CD4-positive, alpha-beta memory T cell (primary cell): ENCODE data around the gene PFN3. TPM values are rescaled to one million over a fixed set of nuclear protein-coding genes. Genes with fewer than 3 reads are reported as not detected.

ENCODE experiments used
- CTCF ChIA-PET: fragments of 350-600 bp; sonication (Branson Sonifier 250); formaldehyde crosslinking; loops from one replicate; lab custom pipeline; 2021; ENCODE audit warnings: inconsistent platforms; ENCODE audit not compliant: partially characterized antibody; lab: Charles Lee
- POLR2A ChIA-PET: fragments of 350-600 bp; sonication (Branson Sonifier 250); formaldehyde crosslinking; loops from one replicate; lab custom pipeline; 2021; ENCODE audit not compliant: partially characterized antibody; lab: Charles Lee
- DNase-seq, 5 donors: peaks; one replicate each; pipeline versions ENCODE4 v3.0.0 to v3.0.0-alpha.2; 2020 to 2022; ENCODE audit warnings: mixed read lengths in 1 of 5
- H3K27ac ChIP-seq: one replicate; pipeline ENCODE4 v1.7.0; 2013; ENCODE audit warnings: low read depth, low read length
- H3K27me3 ChIP-seq: 2 replicates; pipeline ENCODE4 v1.7.0; 2013; ENCODE audit warnings: mild to moderate bottlenecking, low read length, moderate library complexity; ENCODE audit not compliant: insufficient read depth
- H3K36me3 ChIP-seq: 2 replicates; pipeline ENCODE4 v1.7.0; 2013; ENCODE audit warnings: mild to moderate bottlenecking, low read length, moderate library complexity; ENCODE audit not compliant: insufficient read depth
- H3K4me1 ChIP-seq: 2 replicates; pipeline ENCODE4 v1.7.0; 2013; ENCODE audit warnings: mild to moderate bottlenecking, low read length, moderate library complexity; ENCODE audit not compliant: insufficient read depth
- H3K4me3 ChIP-seq, 2 donors: one replicate each; pipeline ENCODE4 v1.7.0; 2013; ENCODE audit warnings: low read length in 2 of 2, mild to moderate bottlenecking in 1 of 2
- H3K9me3 ChIP-seq, 2 donors: one replicate each; pipeline ENCODE4 v1.7.0; 2013; ENCODE audit warnings: low read length in 2 of 2, control low read depth in 1 of 2; ENCODE audit not compliant: control insufficient read depth in 1 of 2
- H3K27ac Mint-ChIP-seq, 7 donors: one replicate each; pipeline ENCODE4 v1.8.0; 2020 to 2021; ENCODE audit warnings: mixed read lengths in 7 of 7, mild to moderate bottlenecking in 6 of 7, inconsistent platforms in 3 of 7, moderate library complexity in 3 of 7
- H3K27me3 Mint-ChIP-seq, 2 donors: one replicate each; pipeline ENCODE4 v1.8.0; 2020 to 2021; ENCODE audit warnings: mixed read lengths in 2 of 2
- H3K36me3 Mint-ChIP-seq, 2 donors: one replicate each; pipeline ENCODE4 v1.8.0; 2020 to 2021; ENCODE audit warnings: mixed read lengths in 2 of 2, inconsistent platforms in 1 of 2, mild to moderate bottlenecking in 1 of 2
- H3K4me1 Mint-ChIP-seq, 4 donors: one replicate each; pipeline ENCODE4 v1.8.0; 2020 to 2021; ENCODE audit warnings: mixed read lengths in 4 of 4, mild to moderate bottlenecking in 1 of 4
- H3K4me3 Mint-ChIP-seq, 8 donors: one replicate each; pipeline ENCODE4 v1.8.0; 2020 to 2021; ENCODE audit warnings: mixed read lengths in 8 of 8, mild to moderate bottlenecking in 7 of 8, moderate library complexity in 6 of 8, inconsistent platforms in 3 of 8
- H3K9me3 Mint-ChIP-seq, 8 donors: one replicate each; pipeline ENCODE4 v1.8.0; 2020 to 2021; ENCODE audit warnings: mixed read lengths in 8 of 8, mild to moderate bottlenecking in 5 of 8, inconsistent platforms in 3 of 8, moderate library complexity in 1 of 8
- intact Hi-C: fragments of 100-400 bp; cut with micrococcal nuclease; formaldehyde crosslinking; loops from one replicate; pipeline ENCODE4 v1.15.1; 2023
- polyA plus RNA-seq, 2 donors: library from polyadenylated mRNA; unstranded; fragments of 300-500 nt; fragmentation: Illumina TruSeq; gene quantifications; one replicate each; pipeline ENCODE4 v1.2.3, GENCODE V29; 2021
- total RNA-seq, 2 experiments: library from RNA; stranded (reverse); gene quantifications; one replicate each; pipeline ENCODE4 v1.2.3, GENCODE V29; 2021

Gene PFN3
- total and polyA plus RNA-seq, 4 experiments from 2014 or later: not detected

- Histone ChIP-seq H3K36me3 (peaks cover 40% of the 10 kb centered on the region), H3K27ac (peak overlapping the region; percentile 55), H3K4me1 (peaks cover 84% of the 10 kb centered on the region), H3K27me3 (no peaks in the 10 kb centered on the region), H3K4me3 (peak overlapping the region in 1 of 2 donors; percentile 19), H3K9me3 (no peaks in the 10 kb centered on the region)
- Mint-ChIP-seq H3K27ac (peak overlapping the region; percentile 80 to 90 (median 87)), H3K4me1 (peaks cover 46 to 76% (median 62%) of the 10 kb centered on the region in 4 donors), H3K27me3 (no peaks in the 10 kb centered on the region), H3K4me3 (peak overlapping the region; percentile 72 to 93 (median 82)), H3K9me3 (no peaks in the 10 kb centered on the region), H3K36me3 (peaks cover 16 to 38% of the 10 kb centered on the region in 2 donors)
- ChIA-PET CTCF (interaction anchor here (1.0 to 8.5 kb wide), 13 partner anchors 8 to 134 kb away, joined by 3 to 140 read pairs (median 12); partner anchors contain the start of genes LMAN2, PDLIM7, PRELID1 and RAB24), POLR2A (interaction anchor here (0.7 to 5.8 kb wide), 17 partner anchors 7 to 746 kb away, joined by 3 to 69 read pairs (median 9); partner anchors contain the start of genes GRK6, LMAN2, PRR7 and RGS14)
- intact Hi-C loops: loop anchor here (1.0 to 2.0 kb wide), 2 partner anchors 15 to 17 kb away; partner anchors contain the start of gene RGS14
- DNase-seq: peak in 2 of 5 donors; percentile 20 to 72
These were observed 28.2 kb downstream of the PFN3 start for GRCh38 chr5:177372034-177372896.

- peak overlapping the region; percentile 24 to 36 for H3K4me3 ChIP-seq
- POLR2A ChIA-PET: interaction anchor here (0.7 to 5.8 kb wide), 15 partner anchors 8 to 747 kb away, joined by 3 to 69 read pairs (median 14); partner anchors contain the start of genes GRK6, LMAN2, PRR7 and RGS14
- Mint-ChIP-seq H3K27me3 (no peaks in the 10 kb centered on the region), H3K27ac (peak overlapping the region; percentile 60 to 90 (median 87)), H3K4me1 (peaks cover 48 to 77% (median 63%) of the 10 kb centered on the region in 4 donors), H3K9me3 (no peaks in the 10 kb centered on the region), H3K36me3 (peaks cover 18 to 38% of the 10 kb centered on the region in 2 donors), H3K4me3 (peak overlapping the region in 7 of 8 donors; percentile 53 to 93 (median 81))
- CTCF ChIA-PET: interaction anchor here (1.0 to 8.5 kb wide), 13 partner anchors 7 to 135 kb away, joined by 3 to 140 read pairs (median 20); partner anchors contain the start of genes LMAN2, RGS14 and SLC34A1
- DNase-seq: peak in 1 of 5 donors; percentile 36
- peaks cover 83% of the 10 kb centered on the region for H3K4me1 ChIP-seq
- H3K36me3 ChIP-seq: peaks cover 46% of the 10 kb centered on the region
- H3K27ac ChIP-seq: peak overlapping the region; percentile 55
- H3K9me3 ChIP-seq: no peaks in the 10 kb centered on the region
- intact Hi-C loops: loop anchor here (1.0 to 2.0 kb wide), 3 partner anchors 14 to 31 kb away; partner anchors contain the start of gene RGS14
- H3K27me3 ChIP-seq: no peaks in the 10 kb centered on the region
These were observed 29.1 kb downstream of the PFN3 start for GRCh38 chr5:177371120-177372033.

- Mint-ChIP-seq H3K9me3 (no peaks in the 10 kb centered on the region), H3K27me3 (no peaks in the 10 kb centered on the region), H3K4me1 (peaks cover 47 to 78% (median 62%) of the 10 kb centered on the region in 4 donors), H3K27ac (peak overlapping the region in 4 of 7 donors; percentile 64 to 88 (median 70)), H3K4me3 (peak overlapping the region in 5 of 8 donors; percentile 15 to 80 (median 61)), H3K36me3 (peaks cover 20 to 41% of the 10 kb centered on the region in 2 donors)
- Histone ChIP-seq H3K9me3 (no peaks in the 10 kb centered on the region), H3K27ac (peak overlapping the region; percentile 28), H3K27me3 (no peaks in the 10 kb centered on the region), H3K4me3 (no peak overlapping the region), H3K4me1 (peaks cover 85% of the 10 kb centered on the region), H3K36me3 (peaks cover 54% of the 10 kb centered on the region)
- DNase-seq: peak in 3 of 5 donors; percentile 65 to 81 (median 79)
- intact Hi-C loops: loop anchor here (2.0 kb wide), 1 partner anchor 32 kb away; no protein-coding TSS in a partner anchor
- POLR2A ChIA-PET: interaction anchor here (0.9 to 5.8 kb wide), 9 partner anchors 8 to 85 kb away, joined by 3 to 69 read pairs (median 23); partner anchors contain the start of genes GRK6, LMAN2, PRR7 and RGS14
- CTCF ChIA-PET: interaction anchor here (1.0 to 8.5 kb wide), 8 partner anchors 8 to 135 kb away, joined by 4 to 140 read pairs (median 24); partner anchors contain the start of genes LMAN2, RGS14 and SLC34A1
These were observed 29.9 kb downstream of the PFN3 start for GRCh38 chr5:177370488-177371119.

GRCh38 chr5:177369645-177370440, 30.6 kb downstream of the PFN3 start:
- Histone ChIP-seq H3K4me1 (peaks cover 85% of the 10 kb centered on the region), H3K4me3 (no peak overlapping the region), H3K9me3 (no peaks in the 10 kb centered on the region), H3K27ac (peak overlapping the region; percentile 28), H3K27me3 (no peaks in the 10 kb centered on the region), H3K36me3 (peaks cover 55% of the 10 kb centered on the region)
- Mint-ChIP-seq H3K27ac (peak overlapping the region; percentile 80 to 96 (median 91)), H3K4me3 (peak overlapping the region in 5 of 8 donors; percentile 35 to 83 (median 56)), H3K4me1 (peaks cover 44 to 77% (median 59%) of the 10 kb centered on the region in 4 donors), H3K36me3 (peaks cover 20 to 43% of the 10 kb centered on the region in 2 donors), H3K27me3 (no peaks in the 10 kb centered on the region), H3K9me3 (no peaks in the 10 kb centered on the region)
- ChIA-PET POLR2A (interaction anchor here (0.9 to 5.8 kb wide), 14 partner anchors 8 to 86 kb away, joined by 3 to 69 read pairs (median 13); partner anchors contain the start of genes GRK6, LMAN2, PRR7 and RGS14), CTCF (interaction anchor here (1.0 to 8.5 kb wide), 12 partner anchors 8 to 92 kb away, joined by 3 to 140 read pairs (median 4); partner anchors contain the start of genes LMAN2 and RGS14)
- peak in 1 of 5 donors; percentile 9 for DNase-seq
- intact Hi-C loops: loop anchor here (2.0 kb wide), 1 partner anchor 33 kb away; no protein-coding TSS in a partner anchor

GRCh38 chr5:177368869-177369644, 31.4 kb downstream of the PFN3 start:
- H3K4me1 Mint-ChIP-seq: peaks cover 45 to 77% (median 59%) of the 10 kb centered on the region in 4 donors
- peak in 1 of 5 donors; percentile 33 for DNase-seq
- no peak overlapping the region for H3K4me3 ChIP-seq
- H3K27ac Mint-ChIP-seq: peak overlapping the region; percentile 80 to 96 (median 91)
- no peaks in the 10 kb centered on the region for H3K27me3 ChIP-seq
- no peaks in the 10 kb centered on the region for H3K9me3 ChIP-seq
- H3K27ac ChIP-seq: peak overlapping the region; percentile 28
- H3K27me3 Mint-ChIP-seq: no peaks in the 10 kb centered on the region
- intact Hi-C loops: no loop called here
- ChIA-PET CTCF (interaction anchor here (0.9 to 8.5 kb wide), 14 partner anchors 9 to 93 kb away, joined by 3 to 140 read pairs (median 4); partner anchors contain the start of genes LMAN2 and RGS14), POLR2A (interaction anchor here (0.7 to 5.8 kb wide), 11 partner anchors 9 to 87 kb away, joined by 3 to 69 read pairs (median 4); partner anchors contain the start of genes LMAN2 and RGS14)
- H3K36me3 ChIP-seq: peaks cover 55% of the 10 kb centered on the region
- H3K4me1 ChIP-seq: peaks cover 85% of the 10 kb centered on the region
- H3K36me3 Mint-ChIP-seq: peaks cover 20 to 42% of the 10 kb centered on the region in 2 donors
- H3K4me3 Mint-ChIP-seq: peak overlapping the region in 6 of 8 donors; percentile 22 to 83 (median 54)
- H3K9me3 Mint-ChIP-seq: no peaks in the 10 kb centered on the region
